Body of pancreas (tissue), 4 donors: ENCODE results near the gene MYRIP.

Experiments
- POLR2A ChIP-seq, 3 donors: fragments of 450-650 bp; IDR thresholded peaks; one replicate each; pipeline ENCODE4 v1.6.1; 2016; ENCODE audit warnings: antibody characterized with exemption in 3 of 3, mild to moderate bottlenecking in 2 of 3
- TF ChIP-seq, protein P1 (sequence below), 7 experiments: fragments of 450-650 bp in 4 of 7; fragments of 200-600 bp in 3 of 7; sonication (generic) in 3 of 7; IDR thresholded peaks; one replicate each; pipeline ENCODE4 v1.5.1; 2016 to 2019; ENCODE audit warnings: antibody characterized with exemption in 7 of 7

- TF ChIP-seq, protein P1, sequence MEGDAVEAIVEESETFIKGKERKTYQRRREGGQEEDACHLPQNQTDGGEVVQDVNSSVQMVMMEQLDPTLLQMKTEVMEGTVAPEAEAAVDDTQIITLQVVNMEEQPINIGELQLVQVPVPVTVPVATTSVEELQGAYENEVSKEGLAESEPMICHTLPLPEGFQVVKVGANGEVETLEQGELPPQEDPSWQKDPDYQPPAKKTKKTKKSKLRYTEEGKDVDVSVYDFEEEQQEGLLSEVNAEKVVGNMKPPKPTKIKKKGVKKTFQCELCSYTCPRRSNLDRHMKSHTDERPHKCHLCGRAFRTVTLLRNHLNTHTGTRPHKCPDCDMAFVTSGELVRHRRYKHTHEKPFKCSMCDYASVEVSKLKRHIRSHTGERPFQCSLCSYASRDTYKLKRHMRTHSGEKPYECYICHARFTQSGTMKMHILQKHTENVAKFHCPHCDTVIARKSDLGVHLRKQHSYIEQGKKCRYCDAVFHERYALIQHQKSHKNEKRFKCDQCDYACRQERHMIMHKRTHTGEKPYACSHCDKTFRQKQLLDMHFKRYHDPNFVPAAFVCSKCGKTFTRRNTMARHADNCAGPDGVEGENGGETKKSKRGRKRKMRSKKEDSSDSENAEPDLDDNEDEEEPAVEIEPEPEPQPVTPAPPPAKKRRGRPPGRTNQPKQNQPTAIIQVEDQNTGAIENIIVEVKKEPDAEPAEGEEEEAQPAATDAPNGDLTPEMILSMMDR (IDR thresholded peaks at IDR 0.05) = no peak
- no peak for TF ChIP-seq POLR2A (IDR thresholded peaks at IDR 0.05)
Measured at GRCh38 chr3:39781632-39782031, 27.8 kb upstream of the MYRIP start.
